ENCODE results near the gene CCDC78. TPM values are rescaled to one million over a fixed set of nuclear protein-coding genes. Genes with fewer than 3 reads are reported as not detected.

Gene CCDC78
- total RNA-seq, 1 experiment from 2014 or later, result 22.9 TPM

DNA sequence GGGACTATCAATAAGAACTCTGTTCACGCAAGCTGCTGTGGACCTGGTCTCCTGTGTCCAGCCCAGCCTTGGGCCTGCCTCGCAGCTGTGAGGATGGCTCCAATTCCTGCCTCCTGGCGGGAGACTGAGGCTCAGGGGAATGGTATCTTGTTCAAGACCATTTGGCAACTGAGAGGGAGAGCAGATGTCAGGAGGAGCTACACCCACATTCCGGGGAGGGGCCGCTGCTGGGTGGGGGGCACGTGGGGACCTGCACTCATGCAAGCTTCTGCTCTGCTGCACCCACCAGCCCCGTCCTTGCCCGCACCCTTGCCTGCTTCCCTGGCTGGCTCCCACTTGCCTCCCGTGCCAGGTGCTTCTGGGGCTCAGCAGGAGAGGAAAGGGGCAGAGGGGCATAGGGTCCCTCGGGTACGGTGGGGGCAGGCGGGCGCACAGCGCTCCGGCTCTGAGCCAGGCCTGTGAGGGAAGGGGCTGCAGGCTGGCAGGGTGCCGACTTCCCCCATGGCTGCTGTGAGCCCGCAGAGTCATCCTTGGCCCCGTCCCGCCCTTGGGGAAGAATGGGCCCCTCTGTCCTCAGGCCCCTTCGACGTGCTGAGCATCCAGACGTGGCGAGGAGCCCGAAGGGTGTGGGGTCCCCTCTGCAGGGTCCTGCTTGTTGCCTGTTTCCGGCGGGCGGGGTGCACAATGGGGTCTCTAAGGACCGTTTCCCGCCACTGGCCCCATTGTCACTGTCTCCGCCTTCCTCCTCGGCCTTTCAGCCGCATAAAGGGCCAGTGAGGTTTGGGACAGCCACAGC is 8.6 kb downstream of the CCDC78 start:
- no TSS peak for BruUV-seq (replicated peaks)
- Histone ChIP-seq H3K4me3 (replicated peaks in 1 of 2; ENCODE audit: low read depth in 1 of 2, low read length in 2 of 2) (no peak overlapping the region), H3K4me2 (ENCODE audit: low read length) (no peak overlapping the region), H3K4me1 (ENCODE audit: control insufficient read depth in 1 of 2, insufficient read depth in 2 of 2, low read length in 2 of 2) (peaks cover 37 to 74% of the 10 kb centered on the region in 2 experiments), H2AFZ (ENCODE audit: low read depth, low read length, poor library complexity, severe bottlenecking) (no peak overlapping the region), H4K20me1 (ENCODE audit: insufficient read depth) (peaks cover 3% of the 10 kb centered on the region; the same call in 1 of the 2 replicates), H3K79me2 (ENCODE audit: insufficient read depth, low read length) (peaks cover 25% of the 10 kb centered on the region), H3K27ac (ENCODE audit: low read depth, low read length) (no peak overlapping the region; the same call in 1 of the 2 replicates), H3K9ac (ENCODE audit: low read length) (no peak overlapping the region), H3K27me3 (ENCODE audit: insufficient read depth, low read length) (no peaks in the 10 kb centered on the region), H3K9me3 (ENCODE audit: control insufficient read depth in 1 of 2, insufficient read depth in 1 of 2, low read depth in 1 of 2, low read length in 2 of 2) (no peaks in the 10 kb centered on the region), H3K9me2 (ENCODE audit: insufficient read depth) (no peaks in the 10 kb centered on the region), H3K36me3 (ENCODE audit: control insufficient read depth in 1 of 2, insufficient read depth in 2 of 2, low read length in 2 of 2) (no peaks in the 10 kb centered on the region)
- ChIA-PET POLR2A (no interaction called here), CTCF (no interaction called here), RAD21 (ENCODE audit: low non-redundant PET in 1 of 2, low total read pairs in 2 of 2, uncharacterized antibody in 2 of 2, unreplicated experiment in 2 of 2) (no interaction called here)
- TF ChIP-seq, protein P1, sequence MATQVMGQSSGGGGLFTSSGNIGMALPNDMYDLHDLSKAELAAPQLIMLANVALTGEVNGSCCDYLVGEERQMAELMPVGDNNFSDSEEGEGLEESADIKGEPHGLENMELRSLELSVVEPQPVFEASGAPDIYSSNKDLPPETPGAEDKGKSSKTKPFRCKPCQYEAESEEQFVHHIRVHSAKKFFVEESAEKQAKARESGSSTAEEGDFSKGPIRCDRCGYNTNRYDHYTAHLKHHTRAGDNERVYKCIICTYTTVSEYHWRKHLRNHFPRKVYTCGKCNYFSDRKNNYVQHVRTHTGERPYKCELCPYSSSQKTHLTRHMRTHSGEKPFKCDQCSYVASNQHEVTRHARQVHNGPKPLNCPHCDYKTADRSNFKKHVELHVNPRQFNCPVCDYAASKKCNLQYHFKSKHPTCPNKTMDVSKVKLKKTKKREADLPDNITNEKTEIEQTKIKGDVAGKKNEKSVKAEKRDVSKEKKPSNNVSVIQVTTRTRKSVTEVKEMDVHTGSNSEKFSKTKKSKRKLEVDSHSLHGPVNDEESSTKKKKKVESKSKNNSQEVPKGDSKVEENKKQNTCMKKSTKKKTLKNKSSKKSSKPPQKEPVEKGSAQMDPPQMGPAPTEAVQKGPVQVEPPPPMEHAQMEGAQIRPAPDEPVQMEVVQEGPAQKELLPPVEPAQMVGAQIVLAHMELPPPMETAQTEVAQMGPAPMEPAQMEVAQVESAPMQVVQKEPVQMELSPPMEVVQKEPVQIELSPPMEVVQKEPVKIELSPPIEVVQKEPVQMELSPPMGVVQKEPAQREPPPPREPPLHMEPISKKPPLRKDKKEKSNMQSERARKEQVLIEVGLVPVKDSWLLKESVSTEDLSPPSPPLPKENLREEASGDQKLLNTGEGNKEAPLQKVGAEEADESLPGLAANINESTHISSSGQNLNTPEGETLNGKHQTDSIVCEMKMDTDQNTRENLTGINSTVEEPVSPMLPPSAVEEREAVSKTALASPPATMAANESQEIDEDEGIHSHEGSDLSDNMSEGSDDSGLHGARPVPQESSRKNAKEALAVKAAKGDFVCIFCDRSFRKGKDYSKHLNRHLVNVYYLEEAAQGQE (IDR thresholded peaks at IDR 0.05; ENCODE audit: low read depth), result no peak
- TF ChIP-seq ZNF274 (IDR thresholded peaks at IDR 0.05; ENCODE audit: low read depth, low read length) (no peak), SP1 (IDR thresholded peaks at IDR 0.05; ENCODE audit: low read depth) (no peak), RAD21 (IDR thresholded peaks at IDR 0.05; ENCODE audit: low read depth) (no peak), ELF1 (IDR thresholded peaks at IDR 0.05; ENCODE audit: borderline replicate concordance, low read depth) (no peak), YY1 (IDR thresholded peaks at IDR 0.05; ENCODE audit: extremely low read depth, insufficient replicate concordance, low read depth, low read length) (no peak), JUND (IDR thresholded peaks at IDR 0.05) (no peak), POLR2AphosphoS5 (IDR thresholded peaks at IDR 0.05; ENCODE audit: low read depth, low read length) (no peak), CEBPB (IDR thresholded peaks at IDR 0.05; ENCODE audit: low read depth) (no peak)
- TF ChIP-seq, protein P2, sequence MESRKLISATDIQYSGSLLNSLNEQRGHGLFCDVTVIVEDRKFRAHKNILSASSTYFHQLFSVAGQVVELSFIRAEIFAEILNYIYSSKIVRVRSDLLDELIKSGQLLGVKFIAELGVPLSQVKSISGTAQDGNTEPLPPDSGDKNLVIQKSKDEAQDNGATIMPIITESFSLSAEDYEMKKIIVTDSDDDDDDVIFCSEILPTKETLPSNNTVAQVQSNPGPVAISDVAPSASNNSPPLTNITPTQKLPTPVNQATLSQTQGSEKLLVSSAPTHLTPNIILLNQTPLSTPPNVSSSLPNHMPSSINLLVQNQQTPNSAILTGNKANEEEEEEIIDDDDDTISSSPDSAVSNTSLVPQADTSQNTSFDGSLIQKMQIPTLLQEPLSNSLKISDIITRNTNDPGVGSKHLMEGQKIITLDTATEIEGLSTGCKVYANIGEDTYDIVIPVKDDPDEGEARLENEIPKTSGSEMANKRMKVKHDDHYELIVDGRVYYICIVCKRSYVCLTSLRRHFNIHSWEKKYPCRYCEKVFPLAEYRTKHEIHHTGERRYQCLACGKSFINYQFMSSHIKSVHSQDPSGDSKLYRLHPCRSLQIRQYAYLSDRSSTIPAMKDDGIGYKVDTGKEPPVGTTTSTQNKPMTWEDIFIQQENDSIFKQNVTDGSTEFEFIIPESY (IDR thresholded peaks at IDR 0.05; ENCODE audit: extremely low read depth, insufficient replicate concordance, low read length), result no peak
- intact Hi-C loops (cut with micrococcal nuclease), result no loop called here
- ATAC-seq, result no peak
- DNase-seq (ENCODE audit: low read depth, low spot score), result no peak

Data from HCT116 (cell line).